HG02840 (cell line): ENCODE results near the gene MND1.
"Not testable (repeated sequence)": the region's sequence is repeated elsewhere in the genome, so short reads cannot be mapped to it uniquely, and the experiment has no call there.

Experiments used
- ATAC-seq: cut with Tn5 transposase; IDR thresholded peaks from one replicate; pipeline ENCODE4 v1.9.1; 2021; ENCODE audit warnings: mild to moderate bottlenecking, moderate library complexity, moderate number of reproducible peaks; ENCODE audit not compliant: unreplicated experiment, low FRiP score

MND1 gene

DNA sequence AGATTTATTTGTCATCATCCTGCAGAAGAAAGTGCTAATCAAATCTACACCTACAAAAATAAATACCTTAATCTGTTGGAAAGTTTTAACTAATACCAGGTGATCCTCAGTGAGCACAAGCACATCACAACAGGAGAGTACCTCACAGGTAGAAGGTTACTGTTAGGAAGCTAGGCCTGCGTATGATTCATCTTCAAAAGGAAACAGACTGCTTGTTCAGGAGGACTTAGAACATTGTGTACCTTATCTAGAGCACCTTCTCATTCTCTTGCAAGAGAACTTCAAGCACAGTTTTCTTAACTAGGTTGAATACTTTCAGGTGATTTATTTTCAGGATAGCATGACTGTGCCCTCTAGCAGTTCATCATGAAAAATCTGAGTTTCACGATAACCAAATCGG lies 54.2 kb downstream of the MND1 start:
- no peak for ATAC-seq

DNA sequence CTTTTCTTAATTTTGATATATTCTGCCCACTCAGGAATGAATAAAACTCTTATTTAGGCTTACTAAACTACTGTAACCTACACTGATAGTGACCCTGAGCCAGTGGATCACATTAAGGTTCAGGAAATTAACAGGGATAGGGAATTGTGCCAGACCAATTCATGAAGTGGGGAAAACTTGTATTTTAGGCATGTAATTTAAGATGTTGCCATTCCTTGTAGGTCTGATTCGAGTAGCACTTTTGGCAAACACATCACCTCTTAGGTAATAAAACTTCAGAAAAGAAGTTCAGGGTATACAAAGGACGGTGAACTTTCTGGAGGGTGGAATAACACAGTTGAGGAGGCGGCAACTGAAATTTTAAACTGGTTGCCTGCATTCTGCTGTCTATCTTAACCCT lies 54.9 kb downstream of the MND1 start:
- ATAC-seq: no peak

DNA sequence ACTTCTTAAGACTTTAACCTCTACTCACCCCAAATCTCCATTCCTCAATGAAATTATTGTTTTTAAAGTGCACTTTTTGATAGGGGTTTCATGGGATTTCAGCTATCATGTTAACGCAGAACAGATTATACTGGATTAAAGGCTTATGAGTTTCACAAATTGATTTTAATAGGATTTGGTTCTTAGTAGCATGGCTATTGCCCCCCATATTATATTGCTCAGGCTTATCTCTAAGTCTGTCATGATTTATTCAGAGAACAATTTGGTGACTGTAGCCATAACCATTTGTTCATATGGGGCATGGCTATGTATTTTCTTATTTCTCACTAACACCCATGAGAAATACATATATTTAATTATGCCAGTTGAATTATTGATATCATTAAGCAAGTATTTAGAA lies 57.0 kb downstream of the MND1 start:
- ATAC-seq: no peak

DNA sequence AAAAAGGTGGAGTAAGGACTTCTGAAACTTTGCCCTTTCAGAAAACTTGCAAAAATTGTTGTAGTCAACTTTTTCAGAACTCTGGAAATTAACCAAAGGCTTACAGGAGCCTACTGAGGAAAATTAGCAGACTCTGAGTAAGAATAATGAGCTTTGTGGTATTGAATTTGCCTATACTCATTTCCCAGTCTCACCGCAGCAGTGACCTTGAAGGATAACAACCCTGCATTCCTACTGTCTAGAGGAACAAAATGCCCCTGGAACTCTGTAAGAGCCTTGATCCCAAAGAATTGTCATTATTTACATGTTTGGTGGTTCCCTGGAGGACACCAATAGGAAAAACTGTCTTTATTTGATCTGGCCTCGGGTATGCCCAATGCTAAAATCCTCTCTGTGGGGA lies 57.9 kb downstream of the MND1 start:
- no peak for ATAC-seq

DNA sequence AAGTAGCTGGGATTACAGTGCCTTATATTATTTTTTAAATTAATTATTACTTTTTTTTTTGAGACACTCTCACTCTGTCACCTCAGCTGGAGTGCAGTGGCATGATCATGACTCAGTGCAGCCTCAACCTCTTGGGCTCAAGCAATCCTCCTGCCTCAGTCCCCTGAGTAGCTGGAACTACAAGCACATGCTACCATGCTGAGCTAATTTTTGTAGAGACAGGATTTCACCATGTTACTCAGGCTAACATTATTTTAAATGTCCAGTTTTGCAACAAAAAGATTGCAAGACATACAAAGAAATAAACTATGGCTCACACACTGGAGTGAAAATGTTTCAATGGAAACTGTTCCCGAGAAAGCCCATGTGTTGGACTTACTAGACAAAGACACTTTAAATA lies 59.2 kb downstream of the MND1 start:
- no peak for ATAC-seq

DNA sequence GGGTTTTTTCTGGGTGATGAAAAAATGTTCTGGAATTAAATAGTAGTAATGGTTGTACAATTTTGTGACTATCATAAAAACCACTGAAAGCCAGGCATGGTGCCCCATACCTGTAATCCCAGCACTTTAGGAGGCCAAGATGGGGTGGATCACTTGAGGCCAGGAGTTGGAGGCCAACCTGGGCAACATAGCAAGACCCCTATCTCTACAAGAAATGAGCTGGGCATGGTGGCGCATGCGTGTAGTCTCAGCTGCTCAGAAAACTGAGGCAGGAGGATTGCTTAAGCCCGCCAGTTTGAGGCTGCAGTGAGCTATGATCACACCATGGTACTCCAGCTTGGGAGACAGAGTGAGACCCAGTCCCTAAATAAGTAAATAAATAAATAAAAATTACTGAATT lies 63.4 kb downstream of the MND1 start:
- ATAC-seq: no peak

DNA sequence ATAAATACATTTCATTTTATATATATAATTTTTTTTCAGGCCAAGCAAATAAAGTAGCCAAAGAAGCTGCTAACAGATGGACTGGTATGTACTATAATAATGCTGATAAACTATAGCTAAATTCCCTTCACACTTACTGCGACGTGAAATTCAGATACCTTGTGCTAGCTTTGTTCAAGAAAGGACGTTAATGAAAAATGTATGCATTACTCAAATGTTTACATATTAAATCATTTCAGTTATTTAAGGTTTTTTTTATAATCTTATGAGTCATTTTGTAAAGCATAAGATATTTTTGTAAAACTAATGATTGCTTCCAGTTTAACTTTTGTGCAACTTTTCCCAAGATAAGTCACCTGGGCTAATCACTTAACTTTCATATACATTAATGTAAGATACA lies 64.4 kb downstream of the MND1 start:
- ATAC-seq: no peak

DNA sequence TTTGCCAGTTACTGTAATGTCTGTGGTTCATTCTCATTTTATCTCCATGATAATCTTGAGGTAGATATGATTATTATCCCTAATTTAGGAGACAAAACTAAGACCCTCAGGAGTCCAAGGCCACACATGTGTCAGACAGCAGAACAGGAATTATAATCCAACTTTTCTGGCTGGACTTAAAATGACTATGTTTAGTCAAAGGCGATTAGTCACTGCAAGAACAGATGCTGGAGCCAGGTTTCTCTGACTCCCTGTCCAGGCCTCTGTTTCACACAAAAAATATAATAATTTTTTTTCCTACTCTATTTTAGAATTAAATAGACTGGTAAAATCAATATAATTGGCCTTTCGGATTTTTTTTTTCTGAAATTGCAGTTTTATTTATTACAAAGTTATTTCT lies 64.9 kb downstream of the MND1 start:
- no peak for ATAC-seq

DNA sequence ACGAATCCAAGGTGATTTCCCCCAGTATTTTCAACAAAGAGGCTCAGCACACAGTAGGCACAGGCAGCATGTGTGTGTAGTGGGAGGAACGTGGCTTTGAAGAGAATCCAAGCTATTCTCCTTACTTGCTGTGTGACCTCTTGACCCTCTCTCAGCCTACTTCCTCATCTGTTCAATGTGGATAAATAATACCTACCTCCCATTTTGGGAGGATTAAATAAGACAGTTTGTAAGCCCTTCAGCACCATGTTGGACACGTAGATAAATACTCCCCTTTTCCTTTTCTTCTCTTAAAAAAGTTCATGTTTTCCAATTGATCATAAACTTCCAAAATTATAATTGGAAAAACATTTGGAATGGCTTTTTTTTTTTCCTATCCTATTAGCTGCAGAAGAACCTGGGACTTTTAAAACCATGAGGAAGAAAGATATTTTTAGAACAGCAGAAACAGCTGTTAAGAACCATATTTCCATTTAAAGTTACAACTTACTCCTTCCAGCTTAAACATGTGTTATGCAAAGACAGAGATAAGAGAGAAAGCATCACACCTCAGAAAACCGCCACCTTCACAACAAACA lies 65.5 kb downstream of the MND1 start:
- ATAC-seq: no peak

DNA sequence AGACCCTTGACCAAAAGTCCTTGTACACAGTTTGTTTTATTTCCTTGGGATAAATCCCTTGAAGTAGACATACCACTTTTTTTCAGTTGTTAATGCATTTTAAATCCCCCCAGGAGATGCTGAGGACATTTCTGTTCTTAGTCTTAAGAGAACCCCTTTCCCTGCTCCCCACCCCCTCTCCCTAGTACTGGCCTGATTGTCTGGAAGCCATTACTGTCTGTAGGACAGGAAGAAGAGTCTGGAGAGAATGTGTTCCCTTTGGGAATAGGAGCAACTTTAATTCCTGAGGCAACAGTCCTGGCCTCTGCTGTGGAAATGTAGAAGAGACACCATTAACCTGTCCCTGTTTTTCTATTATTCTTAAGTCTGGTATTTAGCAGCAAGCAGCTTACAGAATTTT lies 69.4 kb downstream of the MND1 start:
- ATAC-seq: no peak

DNA sequence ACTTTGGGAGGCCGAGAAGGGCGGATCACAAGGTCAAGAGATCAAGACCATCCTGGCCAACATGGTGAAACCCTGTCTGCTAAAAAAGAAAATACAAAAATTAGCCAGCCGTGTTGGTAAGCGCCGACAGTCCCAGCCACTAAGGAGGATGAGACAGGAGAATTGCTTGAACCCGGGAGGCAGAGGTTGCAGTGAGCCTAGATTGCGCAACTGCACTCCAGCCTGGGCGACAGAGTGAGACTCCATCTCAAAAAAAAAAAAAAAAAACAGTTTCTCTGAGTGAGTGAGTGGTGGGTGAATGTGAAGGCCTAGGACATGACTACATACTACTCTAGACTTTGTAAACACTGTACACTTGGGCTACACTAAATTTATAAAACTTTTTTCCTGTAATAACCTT lies 72.0 kb downstream of the MND1 start:
- ATAC-seq: not testable (repeated sequence)

DNA sequence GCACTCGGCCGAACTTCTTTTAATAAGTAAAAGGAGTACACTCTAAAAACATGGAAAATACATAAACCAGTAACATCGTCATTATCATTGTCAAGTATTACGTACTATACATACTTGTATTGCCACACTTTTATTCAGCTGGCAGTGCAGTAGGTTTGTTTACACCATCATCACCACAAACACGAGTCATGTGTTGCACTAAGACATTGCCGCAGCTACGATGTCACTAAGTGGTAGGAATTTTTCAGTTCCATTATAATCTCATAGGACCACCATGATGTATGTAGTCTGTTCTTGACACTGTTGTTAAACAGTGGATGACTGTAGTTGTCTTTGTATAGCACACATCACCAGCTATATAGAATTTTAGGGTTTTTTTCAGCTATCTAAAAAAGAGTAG lies 73.6 kb downstream of the MND1 start:
- no peak for ATAC-seq

DNA sequence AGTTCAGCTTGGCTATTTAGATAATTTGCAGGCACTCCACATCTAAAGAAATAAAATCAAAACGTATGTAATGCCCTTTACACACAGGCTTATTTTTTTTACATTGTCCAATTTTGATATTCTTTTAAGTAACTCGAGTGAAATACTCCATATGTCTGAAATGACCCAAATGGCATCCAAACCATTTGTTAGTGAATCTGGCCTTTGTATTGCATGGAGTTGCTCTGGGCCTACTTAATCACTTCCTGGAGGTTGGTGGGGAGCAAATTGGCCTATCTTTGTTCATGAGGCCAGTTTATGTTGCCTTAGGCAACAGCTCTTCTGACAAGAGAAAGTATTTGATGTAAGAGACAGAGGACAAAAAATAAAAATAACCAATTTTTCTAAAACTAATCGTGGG lies 74.1 kb downstream of the MND1 start:
- no peak for ATAC-seq

DNA sequence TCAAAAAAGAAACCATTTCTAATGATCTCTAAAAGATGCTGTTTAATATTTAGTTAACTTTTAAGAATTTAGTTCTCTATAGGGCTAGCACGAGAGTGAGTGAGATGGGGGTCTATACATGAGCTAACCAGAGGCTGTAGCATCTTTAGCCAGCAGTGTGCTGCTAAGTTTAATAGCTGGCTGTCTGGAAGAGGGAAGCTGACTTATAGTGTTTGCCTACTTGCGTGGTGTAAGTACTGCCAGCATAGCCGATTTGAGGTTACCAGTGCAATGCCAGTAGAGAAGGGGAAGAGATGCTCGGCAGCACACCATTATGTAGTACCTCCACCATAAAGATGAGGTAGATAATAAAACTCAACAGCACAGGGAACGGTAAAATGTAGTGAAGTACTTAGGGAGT lies 74.5 kb downstream of the MND1 start:
- no peak for ATAC-seq

DNA sequence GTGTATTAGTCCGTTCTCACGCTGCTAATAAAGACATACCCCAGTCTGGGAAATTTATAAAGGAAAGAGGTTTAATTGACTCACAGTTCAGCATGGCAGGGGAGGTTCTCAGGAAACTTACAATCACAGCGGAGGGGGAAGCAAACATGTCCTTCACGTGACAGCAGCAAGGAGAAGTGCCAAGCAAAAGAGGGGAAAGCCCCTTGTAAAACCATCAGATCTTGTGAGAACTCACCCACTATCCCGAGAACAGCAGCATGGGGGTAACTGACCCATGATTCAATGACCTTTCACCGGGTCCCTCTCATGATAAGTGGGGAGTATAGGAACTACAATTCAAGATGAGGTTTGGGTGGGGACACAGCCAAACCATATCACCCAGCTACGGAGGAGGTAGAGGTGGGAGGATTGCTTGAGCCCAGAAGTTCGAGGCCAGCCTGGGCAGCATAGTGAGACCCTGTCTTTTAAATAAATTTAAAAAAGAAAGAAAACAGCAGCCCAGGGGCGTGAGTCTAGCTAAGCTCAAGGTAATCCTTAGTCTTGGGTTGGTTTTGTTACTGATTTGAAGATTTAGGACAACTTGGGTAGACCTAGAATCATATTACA lies 75.3 kb downstream of the MND1 start:
- no peak for ATAC-seq

DNA sequence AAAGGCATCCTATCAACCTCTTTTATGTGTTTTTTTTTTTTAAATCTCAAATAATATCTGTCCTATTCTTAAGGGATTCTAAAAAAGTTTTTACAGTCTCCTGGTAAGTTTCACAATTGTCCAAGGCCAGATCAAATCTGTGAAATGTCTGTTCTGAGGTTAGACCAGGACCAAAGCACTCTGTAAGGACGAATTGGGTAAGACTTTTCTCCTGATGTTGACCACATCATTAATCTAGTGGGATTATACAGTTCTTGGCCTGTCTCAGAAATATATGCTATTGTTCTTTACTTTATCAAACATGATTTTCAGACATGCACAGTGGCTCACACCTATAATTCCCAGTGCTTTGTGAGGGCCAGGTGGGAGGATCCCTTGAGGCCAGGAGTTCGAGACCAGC lies 75.9 kb downstream of the MND1 start:
- ATAC-seq: no peak

DNA sequence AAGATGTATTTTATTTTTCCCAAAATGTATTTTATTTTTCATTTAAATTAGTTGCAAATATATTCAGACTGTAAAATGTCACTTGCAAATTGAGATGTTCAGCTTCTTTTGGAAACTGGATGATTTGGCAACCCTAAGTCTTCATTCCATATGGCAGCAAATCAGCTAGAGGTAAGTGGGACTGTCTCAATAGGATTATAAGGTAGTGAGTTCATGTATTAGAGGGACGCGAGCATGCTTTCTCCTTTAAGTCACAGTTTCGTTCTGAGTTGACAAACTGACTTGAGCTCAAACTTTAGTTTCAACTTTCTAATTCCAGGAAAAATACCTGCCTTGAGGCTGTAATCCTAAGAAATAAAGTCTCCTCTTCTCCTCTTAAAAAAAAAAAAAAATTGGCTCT lies 77.5 kb downstream of the MND1 start:
- no peak for ATAC-seq

DNA sequence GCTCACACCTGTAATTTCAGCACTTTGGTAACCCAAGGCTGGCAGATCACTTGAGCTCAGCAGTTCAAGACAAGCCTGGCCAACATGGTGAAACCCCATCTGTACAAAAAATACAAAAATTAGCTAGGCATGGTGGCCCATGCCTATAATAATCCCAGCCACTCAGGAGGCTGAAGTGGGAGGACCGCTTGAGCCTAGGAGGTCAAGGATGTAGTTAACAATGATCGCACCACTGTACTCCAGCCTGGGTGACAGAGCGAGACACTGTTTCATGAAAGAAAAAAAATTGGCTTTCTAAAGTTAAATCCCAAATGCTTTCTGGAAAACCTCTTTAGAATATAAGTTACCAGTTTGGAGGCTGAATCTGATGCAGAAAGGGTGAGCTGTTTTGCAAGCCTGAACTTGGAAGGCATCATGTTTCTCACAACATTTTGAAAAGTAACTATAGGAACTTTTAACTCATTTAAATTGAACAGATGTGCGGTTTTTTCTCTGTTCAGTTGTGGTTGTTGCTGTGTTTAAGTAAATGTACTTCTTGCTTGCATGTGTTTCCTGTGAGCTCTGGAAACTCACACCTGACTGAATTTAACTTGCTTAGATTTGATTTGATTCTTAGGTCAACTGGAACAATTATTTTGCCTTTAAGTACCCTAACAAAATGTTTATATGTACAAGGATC lies 81.9 kb downstream of the MND1 start:
- ATAC-seq: no peak

DNA sequence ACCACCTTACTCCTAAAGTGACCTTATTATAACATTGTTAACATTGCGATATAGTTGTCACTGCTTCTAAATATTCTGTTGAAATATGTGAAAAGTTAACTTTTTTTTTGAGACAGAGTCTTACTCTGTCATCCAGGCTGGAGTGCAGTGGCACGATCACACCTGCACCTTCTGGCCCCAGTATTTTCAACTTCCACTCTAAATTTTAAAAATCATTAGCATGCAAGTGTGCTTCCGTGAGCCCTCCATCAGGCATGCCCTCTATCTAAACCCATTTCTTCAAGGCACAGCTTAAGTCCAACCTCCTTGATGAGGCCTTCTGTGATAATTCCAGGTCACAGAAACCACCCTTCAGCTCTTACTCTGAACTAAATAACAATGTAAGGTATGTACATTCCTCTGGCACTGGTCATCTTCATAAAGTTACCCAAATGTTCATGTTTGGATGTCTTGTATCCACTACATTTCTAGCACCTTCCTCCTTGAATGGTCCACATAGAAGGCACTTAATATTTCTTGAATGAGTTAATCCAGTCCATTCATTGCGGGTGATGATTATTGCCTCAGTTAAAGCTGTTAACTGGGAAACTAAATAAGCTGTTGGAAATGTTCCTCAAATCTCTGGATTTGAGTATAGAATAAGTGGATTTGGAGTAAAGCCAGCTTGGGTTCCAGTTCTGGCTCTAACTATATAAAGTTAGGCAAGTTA lies 83.0 kb downstream of the MND1 start:
- no peak for ATAC-seq

DNA sequence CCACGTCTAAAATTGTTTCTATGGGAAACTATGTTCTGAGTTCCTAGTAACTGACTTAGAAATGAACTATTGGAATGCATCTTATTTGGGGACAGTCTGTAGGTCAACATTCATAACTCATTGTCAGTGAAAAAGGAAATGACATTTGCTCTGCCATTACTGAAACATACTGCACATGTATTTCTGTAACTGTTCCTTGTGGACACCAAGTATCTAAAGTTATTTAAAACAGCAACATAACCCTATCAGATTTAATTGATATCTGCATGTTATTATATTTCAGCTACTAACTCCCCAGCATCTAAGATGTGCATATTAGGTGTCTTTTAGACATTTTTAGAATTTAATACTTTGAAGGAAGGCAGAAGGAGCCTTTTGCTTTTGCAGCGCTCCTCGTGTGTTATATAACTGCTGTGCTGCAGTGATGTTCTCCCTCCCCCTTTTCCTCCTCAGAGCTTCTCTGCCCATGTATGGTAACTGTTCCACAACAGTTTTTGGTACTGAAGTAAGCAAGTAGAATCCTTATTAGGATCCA lies 84.5 kb downstream of the MND1 start:
- no peak for ATAC-seq

DNA sequence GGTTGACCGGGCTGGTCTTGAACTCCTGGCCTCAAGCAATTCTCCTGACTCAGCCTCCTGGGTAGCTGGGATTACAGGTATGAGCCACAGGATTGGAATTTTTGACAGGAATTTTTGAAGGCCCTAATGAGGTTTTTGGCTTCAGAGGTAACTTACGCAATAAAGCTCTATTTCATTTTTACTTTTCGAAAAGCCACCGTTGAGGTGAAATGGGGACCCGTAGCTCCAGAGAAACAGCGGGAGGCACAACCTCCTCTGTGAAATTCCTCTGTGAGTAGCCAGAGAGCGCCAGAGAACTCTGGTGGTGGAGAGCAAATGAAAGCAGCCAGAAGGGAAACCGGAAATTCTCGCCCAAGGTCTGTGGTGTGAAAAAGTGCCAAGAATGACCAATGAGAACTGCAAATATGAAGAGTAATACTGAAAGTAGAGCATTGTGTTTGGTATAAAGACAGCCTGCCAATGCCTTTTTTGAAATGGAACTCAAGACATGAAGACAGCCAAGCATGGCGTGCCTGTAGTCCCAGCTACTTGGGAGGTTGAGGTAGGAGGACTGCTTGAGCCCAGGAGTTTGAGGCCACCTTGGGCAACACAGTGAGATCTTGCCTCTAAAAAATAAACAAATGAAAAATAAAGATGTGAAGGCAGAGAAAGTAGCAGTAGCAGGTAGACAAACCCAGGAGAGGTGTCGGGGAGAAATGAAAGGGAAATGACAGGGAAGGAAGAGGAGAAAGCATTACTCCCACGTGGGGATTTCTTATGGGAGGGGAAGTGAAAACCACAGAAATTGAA lies 88.7 kb downstream of the MND1 start:
- peak; percentile 90 for ATAC-seq
